Hematopoietic multipotent progenitor cell treated with erythropoietin and hydrocortisone succinate and interleukin-3 and kit ligand, for 6 days (in vitro differentiated cells): ENCODE data around the gene LRTM1.

ENCODE experiments used
- DNase-seq: peaks from one replicate; pipeline ENCODE4 v3.0.0-alpha.2; 2015

The LRTM1 gene

GRCh38 chr3:54939557-54940300 lies 11.9 kb upstream of the LRTM1 start:
- no peak for DNase-seq

- no peak for DNase-seq
These were observed 8.7 kb upstream of the LRTM1 start for GRCh38 chr3:54936561-54936960.

- DNase-seq = no peak
These were observed 8.0 kb upstream of the LRTM1 start for GRCh38 chr3:54935869-54936268.

- no peak for DNase-seq
These were observed 4.7 kb upstream of the LRTM1 start for GRCh38 chr3:54932606-54933005.

GRCh38 chr3:54931182-54931581 lies 3.3 kb upstream of the LRTM1 start:
- no peak for DNase-seq

- DNase-seq = no peak
These were observed 9.3 kb downstream of the LRTM1 start for GRCh38 chr3:54918516-54918915.

- no peak for DNase-seq
These were observed 10.0 kb downstream of the LRTM1 start for GRCh38 chr3:54917862-54918261.

GRCh38 chr3:54917174-54917573 lies 10.7 kb downstream of the LRTM1 start:
- DNase-seq = no peak

GRCh38 chr3:54916732-54917131 lies 11.1 kb downstream of the LRTM1 start:
- no peak for DNase-seq

GRCh38 chr3:54915976-54916375 lies 11.9 kb downstream of the LRTM1 start:
- no peak for DNase-seq

- no peak for DNase-seq
These were observed 12.7 kb downstream of the LRTM1 start for GRCh38 chr3:54915181-54915580.

- no peak for DNase-seq
These were observed 13.7 kb downstream of the LRTM1 start for GRCh38 chr3:54914180-54914579.

- no peak for DNase-seq
These were observed 18.7 kb downstream of the LRTM1 start for GRCh38 chr3:54909191-54909590.

GRCh38 chr3:54906763-54907162 lies 21.1 kb downstream of the LRTM1 start:
- DNase-seq = no peak

GRCh38 chr3:54905920-54906319 lies 21.9 kb downstream of the LRTM1 start:
- no peak for DNase-seq

- DNase-seq = no peak
These were observed 22.5 kb downstream of the LRTM1 start for GRCh38 chr3:54905261-54905888.

- DNase-seq = no peak
These were observed 25.8 kb downstream of the LRTM1 start for GRCh38 chr3:54901906-54902685.

- no peak for DNase-seq
These were observed 26.8 kb downstream of the LRTM1 start for GRCh38 chr3:54900838-54901591.

GRCh38 chr3:54899273-54899672 lies 28.6 kb downstream of the LRTM1 start:
- no peak for DNase-seq

- no peak for DNase-seq
These were observed 30.7 kb downstream of the LRTM1 start for GRCh38 chr3:54897028-54897711.

GRCh38 chr3:54895613-54896012 lies 32.2 kb downstream of the LRTM1 start:
- no peak for DNase-seq

GRCh38 chr3:54892168-54892567 lies 35.7 kb downstream of the LRTM1 start:
- DNase-seq = no peak

- peak; percentile 31 for DNase-seq
These were observed 36.3 kb downstream of the LRTM1 start for GRCh38 chr3:54891540-54891897.
